GM23338 (cell line): ENCODE data around the gene ZNF687.

Experiments used
- CREB1 ChIP-seq: fragments of 250-450 bp; sonication (Bioruptor Pico); IDR thresholded peaks from 2 replicates; pipeline ENCODE4 v1.5.0; 2020; ENCODE audit warnings: low read depth, mild to moderate bottlenecking, moderate library complexity
- ETS1 ChIP-seq: IDR thresholded peaks from 2 replicates; pipeline ENCODE4 v1.6.1; 2016; ENCODE audit warnings: antibody characterized with exemption
- EZH2 ChIP-seq: fragments of 200-600 bp; sonication (generic); IDR thresholded peaks from one replicate; pipeline ENCODE4 v1.8.0; 2017; ENCODE audit warnings: antibody characterized with exemption, mild to moderate bottlenecking, low read depth; ENCODE audit not compliant: unreplicated experiment
- EZH2phosphoT487 ChIP-seq: fragments of 200-600 bp; sonication (generic); IDR thresholded peaks from one replicate; pipeline ENCODE4 v1.8.1; 2018; ENCODE audit warnings: antibody characterized with exemption; ENCODE audit not compliant: unreplicated experiment
- JUNB ChIP-seq: IDR thresholded peaks from one replicate; pipeline ENCODE4 v1.6.1; 2016; ENCODE audit warnings: antibody characterized with exemption; ENCODE audit not compliant: unreplicated experiment
- NANOG ChIP-seq: IDR thresholded peaks from 2 replicates; pipeline ENCODE4 v1.6.1; 2016; ENCODE audit warnings: antibody characterized with exemption, borderline replicate concordance
- POLR2AphosphoS5 ChIP-seq: IDR thresholded peaks from 2 replicates; pipeline ENCODE4 v1.6.1; 2016; ENCODE audit warnings: antibody characterized with exemption, low read depth
- REST ChIP-seq: IDR thresholded peaks from one replicate; pipeline ENCODE4 v1.6.1; 2018; ENCODE audit warnings: antibody characterized with exemption; ENCODE audit not compliant: unreplicated experiment
- ZNF114 ChIP-seq: fragments of 250-450 bp; sonication (Bioruptor Pico); IDR thresholded peaks from 2 replicates; pipeline ENCODE4 v1.5.0; 2020; ENCODE audit warnings: mild to moderate bottlenecking, moderate library complexity
- ZNF331 ChIP-seq: fragments of 250-450 bp; sonication (Bioruptor Pico); IDR thresholded peaks from 2 replicates; pipeline ENCODE4 v1.5.0; 2020; ENCODE audit warnings: low read depth, mild to moderate bottlenecking, moderate library complexity
- ZNF462 ChIP-seq: fragments of 250-450 bp; sonication (Bioruptor Pico); IDR thresholded peaks from 2 replicates; pipeline ENCODE4 v1.5.0; 2020; ENCODE audit warnings: mild to moderate bottlenecking, moderate library complexity
- TF ChIP-seq, protein P1 (sequence below), 2 experiments: fragments of 200-600 bp in 1 of 2; sonication (generic) in 1 of 2; conservative IDR thresholded peaks; 2 replicates each; pipeline versions ENCODE4 v1.5.1 to v1.6.1; 2016 to 2017; ENCODE audit warnings: antibody characterized with exemption in 2 of 2, low read depth in 2 of 2, mild to moderate bottlenecking in 2 of 2, moderate library complexity in 1 of 2

- TF ChIP-seq EZH2phosphoT487 (no peak), EZH2 (no peak), ZNF462 (CRISPR knock-in tag) (no peak), POLR2AphosphoS5 (no peak), REST (no peak), ETS1 (no peak), CREB1 (CRISPR knock-in tag) (no peak), ZNF114 (CRISPR knock-in tag) (no peak), JUNB (no peak), NANOG (no peak), ZNF331 (CRISPR knock-in tag) (no peak)
- TF ChIP-seq, protein P1, sequence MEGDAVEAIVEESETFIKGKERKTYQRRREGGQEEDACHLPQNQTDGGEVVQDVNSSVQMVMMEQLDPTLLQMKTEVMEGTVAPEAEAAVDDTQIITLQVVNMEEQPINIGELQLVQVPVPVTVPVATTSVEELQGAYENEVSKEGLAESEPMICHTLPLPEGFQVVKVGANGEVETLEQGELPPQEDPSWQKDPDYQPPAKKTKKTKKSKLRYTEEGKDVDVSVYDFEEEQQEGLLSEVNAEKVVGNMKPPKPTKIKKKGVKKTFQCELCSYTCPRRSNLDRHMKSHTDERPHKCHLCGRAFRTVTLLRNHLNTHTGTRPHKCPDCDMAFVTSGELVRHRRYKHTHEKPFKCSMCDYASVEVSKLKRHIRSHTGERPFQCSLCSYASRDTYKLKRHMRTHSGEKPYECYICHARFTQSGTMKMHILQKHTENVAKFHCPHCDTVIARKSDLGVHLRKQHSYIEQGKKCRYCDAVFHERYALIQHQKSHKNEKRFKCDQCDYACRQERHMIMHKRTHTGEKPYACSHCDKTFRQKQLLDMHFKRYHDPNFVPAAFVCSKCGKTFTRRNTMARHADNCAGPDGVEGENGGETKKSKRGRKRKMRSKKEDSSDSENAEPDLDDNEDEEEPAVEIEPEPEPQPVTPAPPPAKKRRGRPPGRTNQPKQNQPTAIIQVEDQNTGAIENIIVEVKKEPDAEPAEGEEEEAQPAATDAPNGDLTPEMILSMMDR (conservative IDR thresholded peaks at IDR 0.05; ENCODE audit: low read depth in 2 of 2): no peak
Measured at GRCh38 chr1:151273924-151274466, 8.1 kb upstream of the ZNF687 start.
